H1 (cell line): ENCODE results near the gene SIX4. TPM values are rescaled to one million over a fixed set of nuclear protein-coding genes. Genes with fewer than 3 reads are reported as not detected.

Experiments used
- ASH2L ChIP-seq: fragments of 200-600, 300-600 bp; sonication (generic); IDR thresholded peaks from one replicate; pipeline ENCODE4 v1.7.1; 2017; ENCODE audit warnings: low read length
- BACH1 ChIP-seq: IDR thresholded peaks from 2 replicates; pipeline ENCODE4 v1.6.1; 2012; ENCODE audit warnings: low read length, improper control_type of control experiment
- CBX5 ChIP-seq: fragments of 300-800, 300-1000 bp; sonication (generic); IDR thresholded peaks from 2 replicates; pipeline ENCODE4 v1.7.1; 2016; ENCODE audit warnings: antibody characterized with exemption, low read length, low read depth
- CEBPB ChIP-seq: IDR thresholded peaks from 2 replicates; pipeline ENCODE4 v1.6.1; 2012; ENCODE audit warnings: low read depth, low read length
- CHD2 ChIP-seq: IDR thresholded peaks from 2 replicates; pipeline ENCODE4 v1.6.1; 2012; ENCODE audit warnings: low read length, improper control_type of control experiment
- EP300 ChIP-seq, 2 experiments: IDR thresholded peaks; 1 replicate in 1 of 2; 2 replicates in 1 of 2; pipeline ENCODE4 v1.6.1; 2011 to 2012; ENCODE audit warnings: low read depth in 2 of 2, low read length in 2 of 2, mild to moderate bottlenecking in 2 of 2, borderline replicate concordance in 1 of 2, inconsistent platforms in 1 of 2, moderate library complexity in 1 of 2
- EZH2 ChIP-seq: fragments of 200-600 bp; sonication (generic); IDR thresholded peaks from 2 replicates; pipeline ENCODE4 v1.7.1; 2012; ENCODE audit warnings: low read depth, mild to moderate bottlenecking, moderate library complexity, low read length, inconsistent platforms; ENCODE audit not compliant: severe bottlenecking
- HDAC6 ChIP-seq: IDR thresholded peaks from one replicate; pipeline ENCODE4 v1.7.1; 2012; ENCODE audit warnings: low read depth, mild to moderate bottlenecking, inconsistent platforms, low read length, moderate library complexity
- KDM5A ChIP-seq: fragments of 200-600 bp; IDR thresholded peaks from 2 replicates; pipeline ENCODE4 v1.7.1; 2012; ENCODE audit warnings: mild to moderate bottlenecking, low read length, inconsistent platforms, mixed read lengths
- MAFK ChIP-seq: IDR thresholded peaks from 2 replicates; pipeline ENCODE4 v1.6.1; 2012; ENCODE audit warnings: low read depth, mild to moderate bottlenecking, improper control_type of control experiment, low read length
- POLR2A ChIP-seq, 2 experiments: IDR thresholded peaks; 1 replicate in 1 of 2; 2 replicates in 1 of 2; pipeline ENCODE4 v1.6.1; 2011; ENCODE audit warnings: low read depth in 2 of 2, low read length in 2 of 2, mild to moderate bottlenecking in 2 of 2; ENCODE audit errors: control extremely low read depth in 1 of 2
- RBBP5 ChIP-seq: IDR thresholded peaks from 2 replicates; pipeline ENCODE4 v1.7.1; 2012; ENCODE audit warnings: low read depth, mild to moderate bottlenecking, inconsistent platforms, low read length, moderate library complexity, borderline replicate concordance
- RFX5 ChIP-seq: IDR thresholded peaks from 2 replicates; pipeline ENCODE4 v1.6.1; 2011; ENCODE audit warnings: low read depth, low read length, improper control_type of control experiment, borderline replicate concordance
- RXRA ChIP-seq: IDR thresholded peaks from 2 replicates; pipeline ENCODE4 v1.6.1; 2011; ENCODE audit warnings: low read depth, mild to moderate bottlenecking, low read length, moderate library complexity; ENCODE audit not compliant: insufficient read depth
- SIRT6 ChIP-seq: IDR thresholded peaks from one replicate; pipeline ENCODE4 v1.7.1; 2012; ENCODE audit warnings: low read length, inconsistent platforms
- SIX5 ChIP-seq: IDR thresholded peaks from 2 replicates; pipeline ENCODE4 v1.6.1; 2011; ENCODE audit warnings: mild to moderate bottlenecking, low read depth, low read length
- SP4 ChIP-seq: IDR thresholded peaks from 2 replicates; pipeline ENCODE4 v1.6.1; 2012; ENCODE audit warnings: low read length, inconsistent platforms
- TEAD4 ChIP-seq: IDR thresholded peaks from 2 replicates; pipeline ENCODE4 v1.6.1; 2012; ENCODE audit warnings: low read depth, low read length, inconsistent platforms, mixed read lengths
- ZNF274 ChIP-seq: IDR thresholded peaks from 2 replicates; pipeline ENCODE4 v1.7.0; 2012; ENCODE audit warnings: low read length, borderline replicate concordance; ENCODE audit errors: extremely low read depth
- polyA plus RNA-seq, 7 experiments: library from polyadenylated mRNA; depleted of rRNA in 3 of 7; stranded (reverse) in 5 of 7; unstranded in 2 of 7; fragments of >200 nt in 5 of 7; fragments of 200-250 nt in 2 of 7; gene quantifications; 1 replicate in 5 of 7; 2 replicates in 1 of 7; 4 replicates in 1 of 7; pipeline versions ENCODE4 v1.2.1 to v1.2.3, GENCODE V29; 2011 to 2013; ENCODE audit warnings: missing spikeins in 2 of 7, mixed read lengths in 2 of 7
- total RNA-seq: library from RNA; stranded (reverse); fragmentation: NEBNext Ultra II Directional; extraction: Animal tissue kit (Norgen Biotek cat#: 25700); gene quantifications from 2 replicates; pipeline ENCODE4 v1.2.1, GENCODE V29; 2021
- TF ChIP-seq, protein P1 (sequence below), 3 experiments: IDR thresholded peaks; 1 replicate in 2 of 3; 2 replicates in 1 of 3; pipeline versions ENCODE4 v1.5.1 to v1.6.1; 2011; ENCODE audit warnings: low read length in 3 of 3, mild to moderate bottlenecking in 3 of 3, inconsistent platforms in 2 of 3, low read depth in 1 of 3, moderate library complexity in 1 of 3; ENCODE audit not compliant: insufficient read depth in 1 of 3; ENCODE audit errors: control extremely low read depth in 1 of 3
- TF ChIP-seq, protein P2 (sequence below): IDR thresholded peaks from 2 replicates; pipeline ENCODE4 v1.6.1; 2012; ENCODE audit warnings: inconsistent platforms

The SIX4 gene
- total and polyA plus RNA-seq, 2 of the 8 experiments (the other 6 are each of a cell fraction or from before 2014, with no cell fraction given), result 9.0 to 38.9 TPM

DNA sequence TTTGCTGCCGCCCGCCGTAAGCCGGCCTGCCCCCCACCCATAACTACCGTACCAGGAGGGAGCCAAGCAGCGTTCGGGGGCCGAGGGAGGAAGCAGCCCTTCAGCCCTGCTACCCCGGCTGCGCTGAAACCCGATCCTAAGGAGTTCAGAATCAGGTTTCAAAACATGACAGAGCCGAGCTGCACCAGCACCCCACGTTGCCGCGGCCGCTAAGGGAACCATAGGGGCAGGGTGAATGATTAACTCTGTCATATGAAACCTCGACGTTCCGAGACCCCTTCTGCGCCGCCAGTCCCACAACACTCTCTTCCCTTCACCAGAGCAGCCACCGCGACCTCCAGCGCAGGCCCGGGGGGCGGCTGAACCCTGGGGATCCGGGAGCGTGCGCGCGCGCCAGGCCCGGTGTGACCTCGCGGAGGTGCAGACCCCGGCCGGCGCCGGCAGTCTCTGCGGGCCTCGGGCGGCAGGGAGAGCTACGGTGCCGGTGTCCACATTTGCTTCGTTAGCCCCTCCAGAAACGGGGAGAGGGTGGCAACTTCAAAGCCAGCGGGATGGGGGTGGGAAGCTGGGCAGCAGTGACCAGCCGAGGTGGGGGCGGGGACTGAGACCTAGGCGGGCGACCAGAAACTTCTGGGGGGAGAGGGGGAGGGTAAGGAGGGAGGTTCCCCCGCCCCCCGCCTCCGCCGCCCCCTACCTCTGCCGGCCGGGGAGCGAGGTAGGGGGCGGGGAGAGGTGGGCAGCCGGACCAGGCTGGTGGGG is 1.6 kb downstream of the SIX4 start (continued):
- no peak for TF ChIP-seq TEAD4
- TF ChIP-seq CBX5, result no peak
- TF ChIP-seq, protein P1, sequence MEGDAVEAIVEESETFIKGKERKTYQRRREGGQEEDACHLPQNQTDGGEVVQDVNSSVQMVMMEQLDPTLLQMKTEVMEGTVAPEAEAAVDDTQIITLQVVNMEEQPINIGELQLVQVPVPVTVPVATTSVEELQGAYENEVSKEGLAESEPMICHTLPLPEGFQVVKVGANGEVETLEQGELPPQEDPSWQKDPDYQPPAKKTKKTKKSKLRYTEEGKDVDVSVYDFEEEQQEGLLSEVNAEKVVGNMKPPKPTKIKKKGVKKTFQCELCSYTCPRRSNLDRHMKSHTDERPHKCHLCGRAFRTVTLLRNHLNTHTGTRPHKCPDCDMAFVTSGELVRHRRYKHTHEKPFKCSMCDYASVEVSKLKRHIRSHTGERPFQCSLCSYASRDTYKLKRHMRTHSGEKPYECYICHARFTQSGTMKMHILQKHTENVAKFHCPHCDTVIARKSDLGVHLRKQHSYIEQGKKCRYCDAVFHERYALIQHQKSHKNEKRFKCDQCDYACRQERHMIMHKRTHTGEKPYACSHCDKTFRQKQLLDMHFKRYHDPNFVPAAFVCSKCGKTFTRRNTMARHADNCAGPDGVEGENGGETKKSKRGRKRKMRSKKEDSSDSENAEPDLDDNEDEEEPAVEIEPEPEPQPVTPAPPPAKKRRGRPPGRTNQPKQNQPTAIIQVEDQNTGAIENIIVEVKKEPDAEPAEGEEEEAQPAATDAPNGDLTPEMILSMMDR (IDR thresholded peaks at IDR 0.05; ENCODE audit: control extremely low read depth in 1 of 3, insufficient read depth in 1 of 3, low read depth in 1 of 3, low read length in 3 of 3), result no peak
- TF ChIP-seq HDAC6, result no peak
- no peak for TF ChIP-seq BACH1
- no peak; the same call in 1 of the 2 replicates for TF ChIP-seq RBBP5
- TF ChIP-seq ASH2L, result no peak
- no peak for TF ChIP-seq CEBPB
- no peak for TF ChIP-seq SP4
- no peak for TF ChIP-seq KDM5A
- TF ChIP-seq ZNF274, result no peak
- TF ChIP-seq EZH2, result peak; percentile 34
- no peak for TF ChIP-seq SIRT6
- TF ChIP-seq RFX5, result no peak
- TF ChIP-seq, protein P2, sequence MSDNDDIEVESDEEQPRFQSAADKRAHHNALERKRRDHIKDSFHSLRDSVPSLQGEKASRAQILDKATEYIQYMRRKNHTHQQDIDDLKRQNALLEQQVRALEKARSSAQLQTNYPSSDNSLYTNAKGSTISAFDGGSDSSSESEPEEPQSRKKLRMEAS, result peak; percentile 59
- no peak for TF ChIP-seq CHD2
- TF ChIP-seq POLR2A (IDR thresholded peaks at IDR 0.05; ENCODE audit: control extremely low read depth in 1 of 2, low read depth in 2 of 2, low read length in 2 of 2), result peak in 1 of 2 experiments; percentile 38; a peak in 1 of 3 replicates
- no peak for TF ChIP-seq MAFK
- no peak for TF ChIP-seq SIX5
- TF ChIP-seq RXRA, result no peak
- no peak for TF ChIP-seq EP300 (IDR thresholded peaks at IDR 0.05; ENCODE audit: borderline replicate concordance in 1 of 2, low read depth in 2 of 2, low read length in 2 of 2)
